Stimulated activated CD4-positive, alpha-beta T cell treated with anti-CD3 and anti-CD28 coated beads, Interleukin-4, amount 100 ng/mL, for 4 hours (primary cell): ENCODE measurements around the gene SHROOM3.

ENCODE experiments used
- DNase-seq, 2 experiments: peaks; one replicate each; pipeline ENCODE4 v3.0.0-alpha.2; 2020

SHROOM3 gene

GRCh38 chr4:76732246-76732645 lies 297.2 kb downstream of the SHROOM3 start:
- DNase-seq = no peak

- no peak for DNase-seq
Observed at GRCh38 chr4:76733068-76733771, 298.2 kb downstream of the SHROOM3 start.

- DNase-seq = no peak
Observed at GRCh38 chr4:76736414-76736813, 301.4 kb downstream of the SHROOM3 start.

GRCh38 chr4:76737180-76737579 lies 302.2 kb downstream of the SHROOM3 start:
- DNase-seq = no peak

- DNase-seq = no peak
Observed at GRCh38 chr4:76737771-76738085, 302.7 kb downstream of the SHROOM3 start.

- DNase-seq = no peak
Observed at GRCh38 chr4:76738086-76738931, 303.3 kb downstream of the SHROOM3 start.

GRCh38 chr4:76740192-76740591 lies 305.2 kb downstream of the SHROOM3 start:
- no peak for DNase-seq

GRCh38 chr4:76740866-76741662 lies 306.0 kb downstream of the SHROOM3 start:
- DNase-seq = no peak

- no peak for DNase-seq
Observed at GRCh38 chr4:76741663-76742020, 306.6 kb downstream of the SHROOM3 start.

GRCh38 chr4:76744241-76744921 lies 309.4 kb downstream of the SHROOM3 start:
- DNase-seq = no peak

GRCh38 chr4:76745240-76745639 lies 310.2 kb downstream of the SHROOM3 start:
- no peak for DNase-seq

- DNase-seq = no peak
Observed at GRCh38 chr4:76747563-76747962, 312.5 kb downstream of the SHROOM3 start.

GRCh38 chr4:76748649-76749048 lies 313.6 kb downstream of the SHROOM3 start:
- no peak for DNase-seq

- no peak for DNase-seq
Observed at GRCh38 chr4:76749355-76749754, 314.3 kb downstream of the SHROOM3 start.

GRCh38 chr4:76750716-76751115 lies 315.7 kb downstream of the SHROOM3 start:
- DNase-seq = no peak

GRCh38 chr4:76751612-76752343 lies 316.7 kb downstream of the SHROOM3 start:
- DNase-seq = no peak

GRCh38 chr4:76752861-76753501 lies 318.0 kb downstream of the SHROOM3 start:
- no peak for DNase-seq

- no peak for DNase-seq
Observed at GRCh38 chr4:76753814-76754213, 318.8 kb downstream of the SHROOM3 start.

GRCh38 chr4:76754439-76754838 lies 319.4 kb downstream of the SHROOM3 start:
- DNase-seq = no peak

- DNase-seq = no peak
Observed at GRCh38 chr4:76755756-76756155, 320.7 kb downstream of the SHROOM3 start.

- DNase-seq = no peak
Observed at GRCh38 chr4:76756416-76756815, 321.4 kb downstream of the SHROOM3 start.

GRCh38 chr4:76757418-76757939 lies 322.4 kb downstream of the SHROOM3 start:
- no peak for DNase-seq
